ENCODE data around the gene CDH2.
"Not testable (repeated sequence)": the region's sequence is repeated elsewhere in the genome, so short reads cannot be mapped to it uniquely, and the experiment has no call there.

DNA sequence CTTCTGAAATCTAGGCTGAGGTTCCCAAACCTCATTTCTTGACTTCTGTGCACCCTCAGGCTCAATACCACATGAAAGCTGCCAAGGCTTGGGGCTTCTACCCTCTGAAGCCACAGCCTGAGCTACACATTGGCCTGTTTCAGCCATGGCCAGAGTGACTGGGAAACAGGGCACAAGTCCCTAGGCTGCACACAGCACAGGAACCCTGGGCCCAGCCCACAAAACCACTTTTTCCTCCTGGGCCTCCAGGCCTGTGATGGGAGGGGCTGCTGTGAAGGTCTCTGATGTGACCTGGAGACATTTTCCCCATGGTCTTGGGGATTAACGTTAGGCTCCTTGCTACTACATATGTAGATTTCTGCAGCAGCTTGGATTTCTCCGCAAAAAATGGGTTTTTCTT is 270.7 kb downstream of the CDH2 start:
- TF ChIP-seq, protein P1, sequence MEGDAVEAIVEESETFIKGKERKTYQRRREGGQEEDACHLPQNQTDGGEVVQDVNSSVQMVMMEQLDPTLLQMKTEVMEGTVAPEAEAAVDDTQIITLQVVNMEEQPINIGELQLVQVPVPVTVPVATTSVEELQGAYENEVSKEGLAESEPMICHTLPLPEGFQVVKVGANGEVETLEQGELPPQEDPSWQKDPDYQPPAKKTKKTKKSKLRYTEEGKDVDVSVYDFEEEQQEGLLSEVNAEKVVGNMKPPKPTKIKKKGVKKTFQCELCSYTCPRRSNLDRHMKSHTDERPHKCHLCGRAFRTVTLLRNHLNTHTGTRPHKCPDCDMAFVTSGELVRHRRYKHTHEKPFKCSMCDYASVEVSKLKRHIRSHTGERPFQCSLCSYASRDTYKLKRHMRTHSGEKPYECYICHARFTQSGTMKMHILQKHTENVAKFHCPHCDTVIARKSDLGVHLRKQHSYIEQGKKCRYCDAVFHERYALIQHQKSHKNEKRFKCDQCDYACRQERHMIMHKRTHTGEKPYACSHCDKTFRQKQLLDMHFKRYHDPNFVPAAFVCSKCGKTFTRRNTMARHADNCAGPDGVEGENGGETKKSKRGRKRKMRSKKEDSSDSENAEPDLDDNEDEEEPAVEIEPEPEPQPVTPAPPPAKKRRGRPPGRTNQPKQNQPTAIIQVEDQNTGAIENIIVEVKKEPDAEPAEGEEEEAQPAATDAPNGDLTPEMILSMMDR (conservative IDR thresholded peaks at IDR 0.05): not testable (repeated sequence)
- TF ChIP-seq ZFX (IDR thresholded peaks at IDR 0.05): not testable (repeated sequence)
